IMR-90 (cell line): ENCODE measurements around the gene RASGRF2. TPM values are rescaled to one million over a fixed set of nuclear protein-coding genes. Genes with fewer than 3 reads are reported as not detected.

Experiments
- ATAC-seq: fragments of 200-7000 bp; cut with Tn5 transposase; 2 replicates; pipeline ENCODE4 v1.9.1; 2020; ENCODE audit warnings: low read depth, mild to moderate bottlenecking, moderate library complexity
- BruUV-seq: library from RNA; stranded (reverse); fragments of 400-500 nt; replicated peaks from 2 replicates; lab custom pipeline; 2021; lab: Mats Ljungman, UMichigan
- CTCF ChIA-PET: fragments of 300-600 bp; formaldehyde crosslinking; extraction: SDS; loops from one replicate; lab custom pipeline; 2021; ENCODE audit warnings: antibody characterized with exemption; lab: Yijun Ruan, JAX
- POLR2A ChIA-PET: fragments of 300-600 bp; sonication (Branson Sonifier 250); formaldehyde crosslinking; loops from one replicate; lab custom pipeline; 2022; ENCODE audit warnings: antibody characterized with exemption; ENCODE audit not compliant: unreplicated experiment; lab: Charles Lee
- DNase-seq: peaks from one replicate; pipeline ENCODE4 v3.0.0; 2013
- H2AFZ ChIP-seq: replicated peaks from 2 replicates; pipeline ENCODE3; 2013; ENCODE audit warnings: low read length, mild to moderate bottlenecking; ENCODE audit not compliant: poor library complexity
- H2AK5ac ChIP-seq: 2 replicates; pipeline ENCODE4 v1.6.1; 2013; ENCODE audit warnings: low read depth, low read length, inconsistent platforms
- H2AK9ac ChIP-seq: replicated peaks from 2 replicates; pipeline ENCODE3; 2013; ENCODE audit warnings: mild to moderate bottlenecking, low read depth, low read length, moderate library complexity; ENCODE audit not compliant: poor library complexity
- H2BK120ac ChIP-seq: 2 replicates; pipeline ENCODE4 v1.6.1; 2013; ENCODE audit warnings: low read depth, low read length, inconsistent platforms
- H2BK15ac ChIP-seq: 3 replicates; pipeline ENCODE4 v1.6.1; 2013; ENCODE audit warnings: low read depth, low read length, inconsistent platforms
- H2BK20ac ChIP-seq: 2 replicates; pipeline ENCODE4 v1.6.1; 2013; ENCODE audit warnings: low read depth, mild to moderate bottlenecking, inconsistent platforms, low read length, moderate library complexity
- H2BK5ac ChIP-seq: 2 replicates; pipeline ENCODE4 v1.6.1; 2013; ENCODE audit warnings: mild to moderate bottlenecking, low read depth, low read length, inconsistent platforms; ENCODE audit not compliant: poor library complexity, severe bottlenecking
- H3K14ac ChIP-seq: replicated peaks from 2 replicates; pipeline ENCODE4 v1.6.1; 2013; ENCODE audit warnings: low read depth, low read length, inconsistent platforms
- H3K18ac ChIP-seq: 2 replicates; pipeline ENCODE4 v1.6.1; 2013; ENCODE audit warnings: low read depth, low read length, control low read depth
- H3K23ac ChIP-seq: 2 replicates; pipeline ENCODE4 v1.6.1; 2013; ENCODE audit warnings: low read depth, low read length, inconsistent platforms
- H3K27ac ChIP-seq: 2 replicates; pipeline ENCODE4 v1.5.1; 2013; ENCODE audit warnings: mild to moderate bottlenecking, control low read depth, low read length; ENCODE audit not compliant: insufficient read depth
- H3K27me3 ChIP-seq: 2 replicates; pipeline ENCODE4 v1.6.1; 2013; ENCODE audit warnings: low read length; ENCODE audit not compliant: control insufficient read depth, insufficient read depth
- H3K36me3 ChIP-seq: 2 replicates; pipeline ENCODE4 v1.6.1; 2013; ENCODE audit warnings: low read length, mixed read lengths; ENCODE audit not compliant: control insufficient read depth, insufficient read depth
- H3K4ac ChIP-seq: 2 replicates; pipeline ENCODE4 v1.6.1; 2013; ENCODE audit warnings: low read depth, low read length, inconsistent platforms
- H3K4me1 ChIP-seq: 2 replicates; pipeline ENCODE4 v1.6.1; 2013; ENCODE audit warnings: low read length, mixed read lengths; ENCODE audit not compliant: control insufficient read depth, insufficient read depth
- H3K4me2 ChIP-seq: 2 replicates; pipeline ENCODE4 v1.6.1; 2013; ENCODE audit warnings: low read depth, mild to moderate bottlenecking, control low read depth, low read length, moderate library complexity
- H3K4me3 ChIP-seq: 2 replicates; pipeline ENCODE4 v1.5.1; 2013; ENCODE audit warnings: low read depth, mild to moderate bottlenecking, control low read depth, low read length, moderate library complexity; ENCODE audit not compliant: insufficient read depth
- H3K56ac ChIP-seq: 2 replicates; pipeline ENCODE4 v1.6.1; 2013; ENCODE audit warnings: low read length, inconsistent platforms; ENCODE audit not compliant: insufficient read depth; ENCODE audit errors: extremely low read depth
- H3K79me1 ChIP-seq, 2 experiments: 2 replicates each; pipeline ENCODE4 v1.6.1; 2013; ENCODE audit warnings: low read length in 2 of 2, inconsistent platforms in 1 of 2, low read depth in 1 of 2
- H3K9ac ChIP-seq: 2 replicates; pipeline ENCODE4 v1.6.1; 2013; ENCODE audit warnings: low read depth, low read length, control low read depth
- H3K9me1 ChIP-seq: 2 replicates; pipeline ENCODE4 v1.6.1; 2013; ENCODE audit warnings: low read length, inconsistent platforms; ENCODE audit not compliant: insufficient read depth
- H3K9me3 ChIP-seq: 2 replicates; pipeline ENCODE4 v1.6.1; 2013; ENCODE audit warnings: low read length; ENCODE audit not compliant: control insufficient read depth, insufficient read depth
- H4K20me1 ChIP-seq: 2 replicates; pipeline ENCODE4 v1.6.1; 2013; ENCODE audit warnings: low read length, inconsistent platforms; ENCODE audit not compliant: insufficient read depth
- H4K5ac ChIP-seq: 2 replicates; pipeline ENCODE4 v1.6.1; 2013; ENCODE audit warnings: mild to moderate bottlenecking, low read depth, low read length, control low read depth
- H4K8ac ChIP-seq, 2 experiments: 2 replicates each; pipeline ENCODE4 v1.6.1; 2013; ENCODE audit warnings: low read depth in 2 of 2, low read length in 2 of 2, control low read depth in 1 of 2, inconsistent platforms in 1 of 2
- H4K91ac ChIP-seq: 2 replicates; pipeline ENCODE4 v1.6.1; 2013; ENCODE audit warnings: low read depth, low read length, inconsistent platforms; ENCODE audit not compliant: insufficient read depth
- CTCF ChIP-seq: conservative IDR thresholded peaks from 2 replicates; pipeline ENCODE4 v1.5.1; 2012; ENCODE audit warnings: mild to moderate bottlenecking, low read depth, low read length, improper control_type of control experiment
- FOS ChIP-seq: fragments of 150-350 bp; IDR thresholded peaks from 2 replicates; pipeline ENCODE4 v1.6.1; 2016; ENCODE audit warnings: low read depth, low read length
- MAZ ChIP-seq: IDR thresholded peaks from 2 replicates; pipeline ENCODE4 v1.6.1; 2012; ENCODE audit warnings: low read depth, mild to moderate bottlenecking, low read length, improper control_type of control experiment, moderate library complexity, borderline replicate concordance
- NFE2L2 ChIP-seq: fragments of 150-350 bp; IDR thresholded peaks from 2 replicates; pipeline ENCODE4 v1.6.1; 2016; ENCODE audit warnings: low read depth, mild to moderate bottlenecking, low read length
- USF2 ChIP-seq: fragments of 150-350 bp; IDR thresholded peaks from 2 replicates; pipeline ENCODE4 v1.6.1; 2017; ENCODE audit warnings: mild to moderate bottlenecking, antibody characterized with exemption, low read length, low read depth
- WGBS, 2 experiments: methylation state at CpG; one replicate each; pipeline versions ENCODE4 v1.1.5 to v1.1.7; 2013; ENCODE audit warnings: missing lambda C conversion rate in 2 of 2; ENCODE audit not compliant: insufficient read length in 1 of 2; ENCODE audit errors: extremely low coverage in 2 of 2; 5-methylcytosine and 5-hydroxymethylcytosine counted together
- dilution Hi-C: fragments of 300-500 bp; cut with HindIII; formaldehyde crosslinking; loops from one replicate; pipeline ENCODE4 v1.14.3; 2018; ENCODE audit warnings: low sequenced_read_pairs; ENCODE audit not compliant: unreplicated experiment
- in situ Hi-C: fragments of 300-500 bp; cut with MboI; formaldehyde crosslinking; loops from 3 replicates; pipeline ENCODE4 v1.14.3; 2019; ENCODE audit warnings: low sequenced_read_pairs, inconsistent platforms, mixed read lengths
- intact Hi-C: fragments of 100-400 bp; cut with micrococcal nuclease; formaldehyde crosslinking; loops from 2 replicates; pipeline ENCODE4 v1.10.0; 2022
- polyA plus RNA-seq, 3 experiments: library from polyadenylated mRNA; depleted of rRNA; stranded (reverse); fragments of >200 nt; gene quantifications; 2 replicates each; pipeline ENCODE4 v1.2.3, GENCODE V29; 2012; ENCODE audit warnings: low replicate concordance in 1 of 3
- total RNA-seq: library from RNA; depleted of rRNA; stranded (reverse); fragments of >200 nt; gene quantifications from 2 replicates; pipeline ENCODE4 v1.2.3, GENCODE V29; 2012

Gene RASGRF2
- total and polyA plus RNA-seq, 2 of the 4 experiments (the other 2 are of a cell fraction), result 2.9 to 5.0 TPM

DNA sequence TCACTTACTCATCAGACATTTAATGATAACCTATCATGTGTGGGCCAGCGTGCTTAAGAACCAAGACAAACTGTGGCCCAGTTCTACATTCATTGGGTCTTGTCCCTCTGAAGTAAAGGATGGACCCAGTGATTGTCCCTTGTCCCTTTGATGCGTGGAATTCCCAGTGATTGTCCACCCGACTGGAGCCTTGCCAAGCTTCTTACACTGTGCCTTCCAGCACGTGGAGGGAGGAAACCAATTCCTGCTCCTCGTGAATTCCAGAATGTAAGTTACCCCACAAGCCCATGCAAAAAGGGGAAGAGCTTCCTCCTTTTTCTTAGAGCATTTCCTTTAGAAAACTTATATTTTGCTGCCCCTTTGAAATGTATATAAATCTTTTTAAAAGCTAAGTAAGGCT lies 280.8 kb downstream of the RASGRF2 start:
- H2AK5ac ChIP-seq, result no peak overlapping the region
- no peak overlapping the region for H3K9ac ChIP-seq
- H2BK120ac ChIP-seq, result no peak overlapping the region
- H3K4me2 ChIP-seq, result no peak overlapping the region
- no peak overlapping the region for H3K4me3 ChIP-seq
- no peak overlapping the region for H3K4ac ChIP-seq
- no peak overlapping the region for H4K91ac ChIP-seq
- H3K18ac ChIP-seq, result no peak overlapping the region
- BruUV-seq, result no TSS peak
- peaks cover 24% of the 10 kb centered on the region for H3K9me1 ChIP-seq
- intact Hi-C loops, result loop anchor here (10.0 kb wide), 1 partner anchor 54 kb away; no protein-coding TSS in a partner anchor
- peaks cover 0 to 5% of the 10 kb centered on the region in 2 experiments; a peak in 1 of 4 replicates for H3K79me1 ChIP-seq
- H3K27me3 ChIP-seq, result no peaks in the 10 kb centered on the region
- ChIA-PET CTCF (interaction anchor here (0.6 kb wide), 2 partner anchors 62 to 976 kb away, joined by 3 read pairs; no protein-coding TSS in a partner anchor), POLR2A (no interaction called here)
- WGBS, 2 experiments, result 100% methylated on average over 1 of the region's 5 CpGs; no CpG with 5 or more reads in 1 of the 2 experiments
- no peaks in the 10 kb centered on the region for H3K9me3 ChIP-seq
- ATAC-seq, result no peak
- H3K56ac ChIP-seq, result no peak overlapping the region
- no peak overlapping the region for H3K23ac ChIP-seq
- no peak overlapping the region for H2BK5ac ChIP-seq
- no peak overlapping the region for H2BK15ac ChIP-seq
- H2BK20ac ChIP-seq, result no peak overlapping the region
- DNase-seq, result no peak
- no peak overlapping the region for H2AK9ac ChIP-seq
- TF ChIP-seq CTCF, result no peak
- TF ChIP-seq FOS, result no peak
- TF ChIP-seq USF2, result no peak
- TF ChIP-seq NFE2L2, result no peak
- no peak for TF ChIP-seq MAZ
- no peak overlapping the region for H4K5ac ChIP-seq
- H3K14ac ChIP-seq, result no peak overlapping the region
- H3K4me1 ChIP-seq, result no peaks in the 10 kb centered on the region
- no peaks in the 10 kb centered on the region for H4K20me1 ChIP-seq
- no peaks in the 10 kb centered on the region for H3K36me3 ChIP-seq
- in situ Hi-C loops, result no loop called here
- no peak overlapping the region for H3K27ac ChIP-seq
- H2AFZ ChIP-seq, result no peak overlapping the region
- no peak overlapping the region for H4K8ac ChIP-seq
- dilution Hi-C loops, result no loop called here
